ENCODE results near the gene PRICKLE2.

The PRICKLE2 gene

GRCh38 chr3:64046996-64047594 is 178.2 kb downstream of the PRICKLE2 start:
- no peak for DNase-seq (ENCODE audit: low read depth)

GRCh38 chr3:64046592-64046991 is 178.7 kb downstream of the PRICKLE2 start:
- DNase-seq (ENCODE audit: low read depth), result no peak

GRCh38 chr3:64042952-64043351 is 182.3 kb downstream of the PRICKLE2 start:
- DNase-seq (ENCODE audit: low read depth), result no peak

Data from stimulated activated CD4-positive, alpha-beta T cell treated with anti-CD3 and anti-CD28 coated beads, Interleukin-2, amount 100 ng/mL, for 4 hours (primary cell).